Activated CD8-positive, alpha-beta memory T cell treated with anti-CD3 and anti-CD28 coated beads, Interleukin-2, amount 10 ng/mL, durations not matched to agents 7 days and 5 days (primary cell): Measurements from ENCODE around the gene KIAA1614. TPM values are rescaled to one million over a fixed set of nuclear protein-coding genes. Genes with fewer than 3 reads are reported as not detected.

Source experiments
- ATAC-seq: fragments of 150-1000 bp; cut with Tn5 transposase; one replicate; pipeline ENCODE4 v1.10.0; 2021; ENCODE audit warnings: moderate library complexity
- CTCF ChIA-PET: fragments of 350-600 bp; sonication (Branson Sonifier 250); formaldehyde crosslinking; loops from one replicate; lab custom pipeline; 2021; ENCODE audit warnings: antibody characterized with exemption; lab: Charles Lee
- DNase-seq: peaks from one replicate; pipeline ENCODE4 v3.0.0-alpha.2; 2020
- H3K27ac Mint-ChIP-seq: one replicate; pipeline ENCODE4 v1.8.0; 2021; ENCODE audit warnings: mild to moderate bottlenecking, mixed read lengths
- H3K27me3 Mint-ChIP-seq: one replicate; pipeline ENCODE4 v1.8.0; 2021; ENCODE audit warnings: mixed read lengths
- H3K36me3 Mint-ChIP-seq: one replicate; pipeline ENCODE4 v1.8.0; 2021; ENCODE audit warnings: mild to moderate bottlenecking, mixed read lengths
- H3K4me1 Mint-ChIP-seq: one replicate; pipeline ENCODE4 v1.8.0; 2021; ENCODE audit warnings: mixed read lengths
- H3K4me3 Mint-ChIP-seq: one replicate; pipeline ENCODE4 v1.8.0; 2021; ENCODE audit warnings: mild to moderate bottlenecking, moderate library complexity, mixed read lengths
- H3K9me3 Mint-ChIP-seq: one replicate; pipeline ENCODE4 v1.8.0; 2022; ENCODE audit warnings: low read depth, mixed read lengths
- total RNA-seq, 2 experiments: library from RNA; stranded (reverse); gene quantifications; one replicate each; pipeline ENCODE4 v1.2.3, GENCODE V29; 2021

KIAA1614 gene
- total RNA-seq, 2 experiments from 2014 or later = 0.07 to 0.12 TPM

DNA sequence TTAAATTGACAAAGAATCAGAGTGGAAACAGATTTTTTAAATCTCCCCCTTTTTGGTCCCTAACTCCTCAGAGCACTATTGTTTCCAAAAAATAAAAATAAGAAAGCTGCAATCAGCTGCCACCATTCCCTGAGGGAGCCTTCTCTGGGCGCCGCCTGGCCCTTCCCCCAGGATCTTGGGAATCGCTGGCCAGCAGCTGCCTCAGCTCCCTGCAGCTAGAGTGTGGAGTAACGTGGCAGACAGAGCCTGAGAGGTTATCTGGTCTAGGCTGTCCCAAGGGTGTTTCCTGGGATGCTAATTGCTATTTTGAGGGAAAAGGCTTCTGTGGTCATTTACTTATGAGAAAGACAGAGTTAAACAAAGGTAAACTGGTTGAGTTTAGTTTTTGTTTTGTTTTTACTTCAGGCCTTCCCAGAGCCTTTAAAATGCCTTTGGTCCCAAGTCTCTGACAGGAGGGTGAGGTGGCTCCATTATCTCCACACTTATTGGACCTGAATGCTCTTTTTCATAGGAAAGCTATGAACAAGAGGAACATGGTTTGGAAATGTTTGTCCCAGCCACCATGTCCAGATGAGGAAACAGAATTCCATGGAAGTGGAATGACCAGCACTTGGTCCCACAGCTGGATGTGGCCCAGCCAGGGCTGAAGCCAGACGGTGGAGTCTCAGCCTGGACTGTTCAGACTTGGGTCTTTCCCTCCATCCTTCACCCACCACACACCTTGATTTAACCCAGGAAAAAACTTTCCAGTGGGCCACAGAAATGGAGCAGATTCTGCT is 14.1 kb upstream of the KIAA1614 start:
- no peak overlapping the region for H3K27ac Mint-ChIP-seq
- CTCF ChIA-PET = interaction anchor here (1.1 kb wide), 1 partner anchor 16 kb away, joined by 3 read pairs; no protein-coding TSS in a partner anchor

DNA sequence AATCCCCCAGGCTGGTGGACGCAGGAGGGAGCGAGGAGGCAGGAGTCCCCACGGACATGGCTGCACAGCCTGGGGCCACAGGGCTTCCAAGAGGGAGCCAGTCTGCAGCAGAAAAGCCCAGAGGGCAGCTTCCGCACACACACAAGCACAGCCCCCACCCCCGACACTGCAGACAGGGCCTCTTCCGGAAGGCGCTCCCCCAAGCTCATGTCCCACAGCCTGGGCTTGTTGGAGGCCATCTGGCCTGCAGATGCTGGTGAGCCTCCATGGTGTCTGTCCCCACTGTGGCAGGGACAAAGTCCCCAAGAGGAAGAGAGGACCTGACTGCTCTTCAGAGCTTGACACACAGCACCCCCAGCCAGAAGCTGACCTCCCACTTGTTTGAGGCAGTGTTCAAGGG is 13.4 kb upstream of the KIAA1614 start:
- H3K27me3 Mint-ChIP-seq = no peaks in the 10 kb centered on the region
- CTCF ChIA-PET = no interaction called here
- DNase-seq = no peak
- H3K4me3 Mint-ChIP-seq = no peak overlapping the region
- ATAC-seq = no peak
- H3K9me3 Mint-ChIP-seq = peaks cover 3% of the 10 kb centered on the region
- H3K36me3 Mint-ChIP-seq = peaks cover 2% of the 10 kb centered on the region
- H3K27ac Mint-ChIP-seq = no peak overlapping the region
- H3K4me1 Mint-ChIP-seq = no peaks in the 10 kb centered on the region

More for the DNA sequence above, 14.1 kb upstream of the KIAA1614 start:
- ATAC-seq (no peak), DNase-seq (no peak)
- H3K4me3 Mint-ChIP-seq = no peak overlapping the region
- no peaks in the 10 kb centered on the region for H3K27me3 Mint-ChIP-seq
- H3K9me3 Mint-ChIP-seq = no peaks in the 10 kb centered on the region
- H3K4me1 Mint-ChIP-seq = peaks cover 2% of the 10 kb centered on the region
- H3K36me3 Mint-ChIP-seq = no peaks in the 10 kb centered on the region

- no peak for DNase-seq
- H3K27ac Mint-ChIP-seq = no peak overlapping the region
- CTCF ChIA-PET = interaction anchor here (0.9 to 1.6 kb wide), 2 partner anchors 19 to 38 kb away, joined by 3 to 4 read pairs; no protein-coding TSS in a partner anchor
Measured at GRCh38 chr1:180901076-180901990, 11.4 kb upstream of the KIAA1614 start.

GRCh38 chr1:180902541-180902940 is 10.2 kb upstream of the KIAA1614 start:
- Mint-ChIP-seq H3K27me3 (peaks cover 2% of the 10 kb centered on the region), H3K36me3 (peaks cover 2% of the 10 kb centered on the region), H3K9me3 (peaks cover 6% of the 10 kb centered on the region), H3K27ac (no peak overlapping the region), H3K4me3 (no peak overlapping the region), H3K4me1 (no peaks in the 10 kb centered on the region)
- DNase-seq (no peak), ATAC-seq (no peak)
- CTCF ChIA-PET = no interaction called here

More at GRCh38 chr1:180901076-180901990, 11.4 kb upstream of the KIAA1614 start:
- H3K4me1 Mint-ChIP-seq = no peaks in the 10 kb centered on the region
- ATAC-seq = no peak
- no peak overlapping the region for H3K4me3 Mint-ChIP-seq
- peaks cover 6% of the 10 kb centered on the region for H3K9me3 Mint-ChIP-seq
- H3K36me3 Mint-ChIP-seq = peaks cover 2% of the 10 kb centered on the region
- peaks cover 2% of the 10 kb centered on the region for H3K27me3 Mint-ChIP-seq

GRCh38 chr1:180905927-180906326 is 6.8 kb upstream of the KIAA1614 start:
- H3K36me3 Mint-ChIP-seq = peaks cover 2% of the 10 kb centered on the region
- no peak for ATAC-seq
- CTCF ChIA-PET = interaction anchor here (0.9 kb wide), 1 partner anchor 24 kb away, joined by 3 read pairs; no protein-coding TSS in a partner anchor
- H3K4me1 Mint-ChIP-seq = peaks cover 16% of the 10 kb centered on the region
- DNase-seq = no peak
- peaks cover 6% of the 10 kb centered on the region for H3K9me3 Mint-ChIP-seq
- peaks cover 12% of the 10 kb centered on the region for H3K27me3 Mint-ChIP-seq
- H3K27ac Mint-ChIP-seq = no peak overlapping the region
- no peak overlapping the region for H3K4me3 Mint-ChIP-seq

DNA sequence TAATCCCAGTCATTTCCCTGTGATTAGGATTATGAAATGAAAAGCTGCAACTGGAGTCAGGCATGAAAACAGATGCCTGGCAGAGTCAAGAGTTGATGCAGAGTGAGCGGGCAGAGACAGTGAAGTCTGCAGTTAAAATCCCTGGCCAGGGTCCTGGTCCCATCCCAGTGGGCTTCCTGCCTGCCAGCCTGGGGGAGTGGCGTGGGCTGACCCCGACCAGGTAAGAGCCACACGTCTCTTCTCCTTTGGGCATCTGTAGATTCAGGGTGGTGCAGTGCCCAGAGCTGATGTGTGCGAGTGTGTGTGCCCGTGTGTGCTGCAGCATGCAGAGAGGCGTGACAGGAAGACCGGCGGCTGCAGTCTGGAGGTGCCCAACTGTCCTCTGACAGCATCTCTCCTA is 6.2 kb upstream of the KIAA1614 start:
- Mint-ChIP-seq H3K27me3 (peaks cover 17% of the 10 kb centered on the region), H3K4me1 (peaks cover 16% of the 10 kb centered on the region), H3K36me3 (peaks cover 2% of the 10 kb centered on the region), H3K4me3 (no peak overlapping the region), H3K27ac (no peak overlapping the region), H3K9me3 (peaks cover 6% of the 10 kb centered on the region)
- CTCF ChIA-PET = no interaction called here
- no peak for DNase-seq
- ATAC-seq = no peak

DNA sequence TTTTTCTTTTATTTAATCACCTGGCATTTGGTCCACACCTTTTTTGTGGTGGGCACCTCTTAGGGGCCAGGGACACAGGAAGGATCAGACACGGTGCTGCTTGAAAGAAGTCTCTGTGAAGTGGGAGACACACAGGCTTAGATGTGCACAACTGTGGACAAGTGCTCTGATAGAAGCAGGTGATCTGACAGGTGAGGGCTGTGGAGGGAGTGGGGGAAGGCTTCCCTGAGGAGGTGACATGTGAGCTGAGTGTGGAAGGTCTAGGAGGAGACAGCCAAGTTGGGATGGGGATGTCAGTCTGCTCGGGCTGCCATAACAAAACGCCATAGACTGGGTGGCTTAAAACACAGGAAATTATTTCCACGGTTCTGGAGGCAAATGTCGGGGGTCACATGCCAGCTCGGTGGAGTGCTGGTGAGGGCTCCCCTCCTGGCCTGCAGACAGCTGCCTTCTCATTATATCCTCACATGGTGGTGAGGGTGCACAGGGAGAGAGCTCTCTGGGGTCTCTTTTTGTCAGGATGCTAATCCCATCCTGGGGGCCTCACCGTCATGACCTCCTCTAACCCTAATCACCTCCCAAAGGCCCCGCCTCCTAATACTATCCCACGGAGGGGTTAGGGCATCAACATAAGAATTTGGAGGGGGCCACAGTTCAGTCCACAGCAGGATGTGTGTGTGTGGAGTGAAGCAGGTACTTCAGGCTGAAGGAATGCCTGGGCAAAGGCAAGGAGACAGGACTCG is 5.2 kb upstream of the KIAA1614 start:
- Mint-ChIP-seq H3K4me1 (peaks cover 23% of the 10 kb centered on the region), H3K27me3 (peaks cover 26% of the 10 kb centered on the region), H3K27ac (no peak overlapping the region), H3K9me3 (peaks cover 6% of the 10 kb centered on the region), H3K4me3 (no peak overlapping the region), H3K36me3 (peaks cover 2% of the 10 kb centered on the region)
- DNase-seq (no peak), ATAC-seq (no peak)
- CTCF ChIA-PET = no interaction called here

DNA sequence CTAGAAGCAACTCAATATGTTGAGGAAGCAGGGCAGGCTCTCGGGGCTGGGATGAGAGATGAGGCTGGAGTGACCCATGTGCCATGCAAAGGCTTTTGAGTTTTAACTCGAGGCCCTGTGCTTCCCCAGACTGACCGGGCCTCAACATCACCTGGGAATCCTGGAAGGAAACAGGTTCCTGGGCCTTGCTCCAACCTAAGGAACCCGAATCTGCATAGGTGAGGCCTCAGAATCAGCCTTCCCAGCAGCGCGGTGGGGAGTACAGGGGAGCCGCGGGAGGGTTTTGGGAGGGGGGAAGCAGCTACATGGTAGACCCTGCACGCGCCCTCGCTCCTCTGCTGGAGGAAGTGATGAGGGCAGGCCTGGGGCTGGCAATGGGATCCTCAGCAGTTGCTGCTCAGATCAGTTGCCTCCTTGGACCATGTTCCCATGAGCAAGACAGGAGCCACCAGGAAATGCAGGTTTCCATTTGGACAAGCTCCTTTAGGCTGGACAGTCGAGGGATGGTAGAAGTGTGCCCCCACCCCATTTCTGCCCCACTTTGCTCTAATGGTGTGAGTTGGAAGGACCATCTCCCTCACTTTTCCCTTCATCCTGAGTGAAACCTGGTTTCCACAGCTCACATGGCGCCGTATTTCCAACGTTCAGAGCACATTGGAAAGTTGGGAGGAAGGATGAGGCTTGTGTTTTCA is 4.5 kb upstream of the KIAA1614 start:
- Mint-ChIP-seq H3K4me3 (no peak overlapping the region), H3K27me3 (peaks cover 26% of the 10 kb centered on the region), H3K27ac (no peak overlapping the region), H3K36me3 (peaks cover 2% of the 10 kb centered on the region), H3K9me3 (peaks cover 6% of the 10 kb centered on the region), H3K4me1 (peaks cover 23% of the 10 kb centered on the region)
- DNase-seq (no peak), ATAC-seq (no peak)
- CTCF ChIA-PET = interaction anchor here (1.1 kb wide), 1 partner anchor 234 kb away, joined by 3 read pairs; no protein-coding TSS in a partner anchor

- H3K27ac Mint-ChIP-seq = no peak overlapping the region
- CTCF ChIA-PET = interaction anchor here (0.5 to 1.1 kb wide), 2 partner anchors 233 to 1276 kb away, joined by 3 to 5 read pairs; no protein-coding TSS in a partner anchor
- H3K4me1 Mint-ChIP-seq = peaks cover 25% of the 10 kb centered on the region
- peak; percentile 63 for ATAC-seq
- peaks cover 5% of the 10 kb centered on the region for H3K9me3 Mint-ChIP-seq
- peaks cover 2% of the 10 kb centered on the region for H3K36me3 Mint-ChIP-seq
- H3K27me3 Mint-ChIP-seq = peaks cover 33% of the 10 kb centered on the region
- no peak for DNase-seq
- H3K4me3 Mint-ChIP-seq = no peak overlapping the region
Measured at GRCh38 chr1:180909005-180909414, 3.7 kb upstream of the KIAA1614 start.

GRCh38 chr1:180909462-180909976 is 3.2 kb upstream of the KIAA1614 start:
- no peak overlapping the region for H3K4me3 Mint-ChIP-seq
- no peak for DNase-seq
- peaks cover 36% of the 10 kb centered on the region for H3K27me3 Mint-ChIP-seq
- peaks cover 25% of the 10 kb centered on the region for H3K4me1 Mint-ChIP-seq
- H3K36me3 Mint-ChIP-seq = no peaks in the 10 kb centered on the region
- ATAC-seq = no peak
- H3K27ac Mint-ChIP-seq = no peak overlapping the region
- H3K9me3 Mint-ChIP-seq = peaks cover under 1% of the 10 kb centered on the region
- CTCF ChIA-PET = interaction anchor here (1.1 kb wide), 1 partner anchor 233 kb away, joined by 3 read pairs; no protein-coding TSS in a partner anchor

GRCh38 chr1:180911640-180912191 is 981 bp upstream of the KIAA1614 start:
- peaks cover 46% of the 10 kb centered on the region for H3K27me3 Mint-ChIP-seq
- no peaks in the 10 kb centered on the region for H3K36me3 Mint-ChIP-seq
- peak overlapping the region; percentile 56 for H3K4me3 Mint-ChIP-seq
- no peak overlapping the region for H3K27ac Mint-ChIP-seq
- CTCF ChIA-PET = interaction anchor here (1.6 kb wide), 1 partner anchor 230 kb away, joined by 7 read pairs; no protein-coding TSS in a partner anchor
- no peaks in the 10 kb centered on the region for H3K9me3 Mint-ChIP-seq
- H3K4me1 Mint-ChIP-seq = peaks cover 25% of the 10 kb centered on the region
- no peak for ATAC-seq
- DNase-seq = no peak
